Kidney glomerular epithelial cell (primary cell): Measurements from ENCODE around the gene WNT7A.

Experiments used
- DNase-seq: peaks from one replicate; lab custom pipeline; 2025; lab: John Stamatoyannopoulos, UW

WNT7A gene

DNA sequence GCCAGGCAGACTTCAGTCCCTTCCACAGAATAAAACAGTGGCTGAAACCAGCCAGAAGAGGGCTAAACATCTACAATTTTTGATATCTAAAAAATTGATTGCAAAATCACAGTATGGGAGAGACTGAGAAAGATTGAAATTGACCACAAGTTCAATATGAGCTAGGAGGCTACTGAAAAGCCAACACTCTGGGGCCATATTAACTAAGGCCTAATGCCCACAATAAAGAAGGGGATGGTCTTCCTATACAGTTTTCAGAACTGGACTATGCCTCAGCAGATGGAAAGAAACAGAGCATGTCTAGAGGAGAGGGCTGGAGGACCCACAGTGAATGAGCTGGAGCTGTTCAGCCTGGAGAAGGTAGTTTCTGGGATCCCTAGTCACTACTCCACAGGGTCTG lies 53.2 kb downstream of the WNT7A start:
- DNase-seq = no peak

GRCh38 chr3:13825821-13826220 lies 54.0 kb downstream of the WNT7A start:
- DNase-seq = no peak

- DNase-seq = no peak
These were observed 54.6 kb downstream of the WNT7A start for GRCh38 chr3:13825311-13825579.

DNA sequence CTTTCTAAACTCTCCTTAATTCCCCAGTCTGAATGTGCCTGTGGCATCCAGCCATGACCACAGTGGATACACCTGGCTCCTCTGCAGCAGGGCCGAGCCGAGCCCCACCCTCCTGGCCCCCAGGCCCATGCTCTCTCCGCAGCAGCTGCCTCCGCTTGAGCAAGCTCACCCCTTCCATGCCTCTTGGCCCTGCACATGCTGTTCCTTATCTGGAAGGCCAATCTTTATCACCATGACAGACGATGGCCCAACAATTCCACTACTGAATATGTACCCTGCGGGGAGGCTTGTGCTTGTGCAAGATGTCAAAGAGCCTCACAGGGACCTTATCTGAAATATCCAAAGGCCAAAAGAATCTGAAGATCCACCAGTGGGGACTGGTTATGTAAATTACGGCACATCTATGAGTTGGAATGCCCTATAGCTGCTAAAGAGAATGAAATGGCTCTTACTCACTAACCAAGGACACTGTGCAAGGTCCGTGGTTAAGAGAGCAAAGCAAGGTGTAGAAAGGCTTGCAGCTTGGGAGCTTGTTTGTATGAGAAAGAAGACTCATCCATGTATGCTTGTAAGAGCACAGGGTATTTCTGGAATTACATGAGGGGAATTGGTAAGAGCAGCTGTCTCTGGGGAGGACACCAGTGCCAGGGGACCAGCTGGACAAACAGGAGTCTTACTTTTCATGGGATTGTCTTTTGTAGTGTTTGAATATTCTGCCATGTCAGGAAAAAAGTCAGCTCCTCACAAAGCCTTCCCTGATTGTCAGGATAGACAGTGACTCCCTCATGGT lies 55.2 kb downstream of the WNT7A start:
- no peak for DNase-seq

DNA sequence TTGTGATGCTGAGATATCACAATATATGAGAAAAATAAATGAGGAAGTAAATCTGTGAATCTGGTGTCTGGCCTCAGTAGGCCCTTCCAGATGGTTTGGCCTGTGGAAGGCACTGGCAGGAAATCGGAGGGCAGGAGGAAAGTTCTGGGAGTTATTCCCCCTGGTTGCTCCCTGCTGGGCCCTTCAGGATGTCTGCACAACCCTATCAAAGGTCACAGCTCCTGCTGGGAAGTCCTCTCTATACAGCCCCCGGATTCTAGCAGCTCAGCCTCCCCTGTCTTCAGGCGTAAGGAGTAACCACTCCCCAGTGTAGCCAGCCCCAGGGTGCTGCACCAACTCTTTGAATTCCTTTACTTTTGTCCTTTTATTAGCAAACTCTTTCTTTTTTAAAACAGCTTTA lies 56.2 kb downstream of the WNT7A start:
- DNase-seq = no peak

DNA sequence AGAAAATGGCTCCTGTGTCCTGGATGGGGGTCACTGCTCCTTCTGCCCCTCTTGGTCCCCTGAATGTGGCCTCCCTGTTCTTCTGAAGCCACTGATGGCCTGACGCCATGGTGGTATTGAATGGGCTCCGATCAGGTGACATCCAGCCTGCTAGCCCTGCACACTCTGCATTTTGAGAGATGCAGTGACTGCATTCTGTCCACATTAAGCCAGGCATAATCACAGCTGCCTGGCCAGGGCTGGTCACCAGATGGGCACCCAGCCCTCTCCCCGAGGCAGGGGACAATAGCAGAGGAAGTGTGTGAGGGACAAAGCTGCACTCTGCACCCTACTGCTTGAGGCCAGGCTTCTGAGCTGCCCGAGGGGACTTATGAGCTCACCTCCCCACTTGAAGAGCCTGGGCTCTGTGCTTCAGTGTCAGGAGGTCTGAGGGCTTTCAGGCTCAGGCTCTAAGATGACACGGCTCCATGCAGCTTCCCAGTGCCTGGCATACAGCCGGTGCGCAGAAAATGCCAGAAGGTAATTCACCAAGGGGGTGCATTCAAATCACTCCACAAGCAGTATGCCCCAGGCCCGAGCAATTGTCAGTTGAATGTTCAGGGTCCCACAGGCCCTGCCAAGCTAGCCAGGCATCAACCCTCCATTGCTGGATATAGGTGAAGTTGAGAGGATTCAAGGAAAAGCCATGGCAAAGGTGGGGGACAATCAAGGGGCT lies 56.8 kb downstream of the WNT7A start:
- DNase-seq = no peak

- DNase-seq = no peak
These were observed 57.8 kb downstream of the WNT7A start for GRCh38 chr3:13822042-13822441.

GRCh38 chr3:13821126-13821525 lies 58.7 kb downstream of the WNT7A start:
- DNase-seq = no peak

DNA sequence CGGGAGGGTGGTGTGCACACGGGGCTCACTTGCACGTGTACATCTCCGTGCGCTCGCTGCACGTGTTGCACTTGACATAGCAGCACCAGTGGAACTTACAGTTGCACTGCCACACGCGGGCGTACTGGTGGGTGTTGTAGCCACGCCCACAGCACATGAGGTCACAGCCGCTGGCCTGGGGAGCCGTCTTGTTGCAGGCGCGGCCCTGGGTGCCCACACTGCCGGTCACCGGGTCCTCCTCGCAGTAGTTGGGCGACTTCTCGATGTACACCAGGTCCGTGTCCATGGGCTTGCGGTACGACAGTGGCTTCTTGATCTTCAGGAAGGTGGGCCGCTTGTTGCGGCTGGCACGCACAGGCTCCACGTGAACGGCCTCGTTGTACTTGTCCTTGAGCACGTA lies 61.0 kb downstream of the WNT7A start:
- DNase-seq = no peak

GRCh38 chr3:13815088-13815683 lies 64.7 kb downstream of the WNT7A start:
- DNase-seq = no peak

DNA sequence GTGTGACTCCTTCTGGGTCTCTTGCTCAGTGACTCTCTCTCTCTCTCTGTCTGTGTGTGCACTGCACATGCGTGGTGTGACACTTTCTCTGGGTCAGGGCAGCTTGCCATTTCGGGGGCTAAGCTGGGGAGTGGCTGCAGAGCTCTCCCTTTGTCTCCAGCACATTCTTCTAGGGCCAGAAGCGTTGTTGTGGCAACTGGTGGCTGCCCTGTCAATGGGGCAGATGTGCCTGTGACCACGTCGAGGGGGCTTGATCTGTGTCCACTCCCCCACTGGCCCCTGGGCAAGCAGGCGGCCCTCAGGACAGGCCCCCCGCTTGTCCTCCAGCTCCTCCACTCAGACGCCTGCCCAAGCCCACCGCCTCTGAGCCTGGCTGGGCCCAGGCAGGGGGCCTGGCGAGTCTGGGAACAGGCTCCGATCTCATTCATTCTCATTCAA lies 67.8 kb downstream of the WNT7A start:
- no peak for DNase-seq

DNA sequence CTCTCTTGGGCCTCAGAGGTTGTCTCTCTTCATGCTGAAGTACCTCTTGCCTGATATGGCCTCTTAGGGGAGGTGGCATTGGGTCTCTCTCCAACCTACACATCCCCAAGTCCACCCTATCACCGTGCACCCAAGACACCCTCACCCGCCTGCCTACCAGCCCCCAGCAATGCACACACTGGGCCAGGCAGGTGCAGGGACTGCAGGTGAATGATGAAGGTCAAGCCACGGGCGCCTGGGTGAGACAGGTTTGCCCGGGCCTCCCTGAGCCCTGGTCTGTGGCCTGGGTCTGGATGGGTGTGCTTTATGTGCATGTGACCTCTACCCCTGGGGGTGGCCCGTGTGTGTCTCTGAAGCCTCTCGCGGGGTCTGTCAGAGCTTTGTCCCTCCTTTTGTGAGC lies 68.3 kb downstream of the WNT7A start:
- no peak for DNase-seq

GRCh38 chr3:13808550-13808949 lies 71.3 kb downstream of the WNT7A start:
- no peak for DNase-seq

- no peak for DNase-seq
These were observed 78.3 kb downstream of the WNT7A start for GRCh38 chr3:13801361-13802204.

DNA sequence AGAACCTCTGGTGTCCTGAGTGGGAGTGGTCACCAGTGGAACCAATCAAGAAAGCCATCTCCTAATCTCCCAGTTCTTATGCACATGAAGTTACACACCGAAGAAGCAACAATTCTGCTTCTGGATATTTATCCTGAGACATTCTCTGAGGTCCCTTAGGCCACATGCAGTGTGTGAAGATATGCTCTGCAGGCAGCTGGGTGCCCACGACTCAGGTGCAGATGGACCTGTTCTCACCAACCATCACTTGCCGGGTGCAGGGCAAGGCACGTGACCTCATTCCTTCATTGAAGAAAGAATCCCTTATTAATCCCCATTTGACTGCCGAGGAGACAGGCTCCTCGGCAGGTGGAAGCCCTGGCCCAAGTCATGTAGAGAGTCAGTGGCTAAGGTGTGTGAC lies 79.8 kb downstream of the WNT7A start:
- no peak for DNase-seq

DNA sequence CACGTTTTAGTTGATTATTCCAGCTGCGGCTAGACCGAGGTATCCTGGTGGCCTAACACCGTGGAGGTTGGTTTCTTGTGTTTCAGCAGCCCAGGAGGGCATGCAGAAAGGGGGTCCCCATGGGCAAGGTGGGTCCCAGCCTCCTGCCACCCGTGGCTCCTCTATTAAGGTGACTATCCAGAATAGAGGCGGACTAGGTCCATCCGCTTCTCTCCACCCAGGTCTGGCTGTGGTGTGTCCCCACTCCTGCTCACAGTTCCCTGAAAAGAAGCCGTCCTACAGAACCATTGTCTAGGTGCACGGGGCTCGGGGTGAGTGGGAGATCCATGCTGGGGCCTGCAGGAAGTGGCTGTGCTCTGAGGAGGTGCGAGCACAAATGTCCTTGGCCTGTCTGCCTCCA lies 81.5 kb downstream of the WNT7A start:
- DNase-seq = no peak

DNA sequence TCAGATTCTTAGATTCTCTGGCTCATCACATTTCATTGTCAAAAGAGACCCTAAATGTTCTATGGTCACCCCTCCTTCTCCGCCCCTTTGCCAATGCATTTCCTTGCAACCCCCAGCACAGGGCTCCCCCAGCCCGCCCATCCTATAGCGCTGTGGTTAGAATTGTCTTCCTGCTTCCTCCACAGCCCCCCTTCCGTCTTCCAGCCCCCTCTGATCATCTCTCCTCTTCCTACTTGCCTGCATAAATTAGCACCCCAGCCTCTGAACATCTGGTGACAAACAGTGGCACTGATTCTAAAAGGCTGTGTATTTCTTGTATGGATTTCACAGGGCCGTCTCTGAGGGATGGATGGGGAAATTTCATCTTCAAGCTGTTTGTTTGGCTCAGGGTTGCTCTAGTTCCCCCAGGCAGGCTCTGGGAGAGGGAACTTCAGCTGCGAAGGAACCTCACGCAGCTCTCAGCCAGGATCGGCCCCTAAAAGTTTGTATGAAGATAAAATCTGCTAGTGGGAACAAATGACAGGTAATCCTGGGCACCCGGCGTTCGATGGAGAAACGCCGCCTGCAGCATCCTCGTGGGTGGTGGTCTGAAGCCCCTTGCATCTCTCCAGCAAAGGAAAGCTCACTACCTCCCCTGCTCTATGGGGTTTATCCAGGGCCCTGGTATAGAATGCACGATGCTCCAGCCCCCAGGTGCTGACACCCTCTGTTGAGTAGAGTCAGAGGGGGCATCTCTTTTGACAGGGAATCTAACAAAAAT lies 83.0 kb downstream of the WNT7A start:
- DNase-seq = no peak

DNA sequence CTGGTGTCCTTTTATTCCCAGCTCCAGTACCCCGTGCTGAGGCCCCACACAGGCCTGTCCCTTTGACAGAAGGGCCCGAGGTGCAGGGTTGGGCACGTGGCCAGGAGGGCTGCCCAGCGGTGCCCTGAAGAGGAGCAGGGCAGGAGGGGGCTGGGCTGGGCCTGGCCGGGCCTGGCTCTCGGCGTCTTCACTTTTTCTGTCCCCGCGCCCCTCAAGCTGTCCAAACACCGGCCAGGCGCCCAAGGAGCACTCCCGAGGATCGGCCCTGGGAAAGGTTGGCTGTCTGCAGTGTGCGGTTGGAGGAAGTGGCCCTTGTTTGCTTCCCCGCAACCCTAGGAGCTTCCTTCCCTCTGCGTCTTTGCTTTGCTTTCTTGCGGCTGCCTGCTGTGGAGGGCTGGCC lies 84.1 kb downstream of the WNT7A start:
- DNase-seq = no peak

DNA sequence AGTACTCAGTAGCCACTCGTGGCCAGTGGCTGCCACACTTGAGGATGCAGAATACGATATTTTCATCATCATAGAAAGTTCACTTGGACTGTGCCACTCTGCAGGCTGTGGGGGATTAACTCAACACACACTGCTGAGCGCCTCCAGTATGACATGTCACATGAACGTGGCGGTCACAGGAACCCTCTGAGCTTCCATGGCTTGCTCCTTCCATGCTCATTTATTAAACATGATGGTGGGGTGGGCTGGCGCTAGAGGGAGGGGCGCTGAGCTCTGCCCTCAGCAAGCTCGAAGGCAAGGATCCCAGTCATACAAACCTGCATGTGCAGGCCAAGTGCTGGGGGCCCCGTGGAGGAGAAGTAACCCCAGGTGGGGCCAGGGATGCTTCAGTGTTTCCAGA lies 85.5 kb downstream of the WNT7A start:
- DNase-seq = no peak

- DNase-seq = no peak
These were observed 86.4 kb downstream of the WNT7A start for GRCh38 chr3:13793451-13793850.

DNA sequence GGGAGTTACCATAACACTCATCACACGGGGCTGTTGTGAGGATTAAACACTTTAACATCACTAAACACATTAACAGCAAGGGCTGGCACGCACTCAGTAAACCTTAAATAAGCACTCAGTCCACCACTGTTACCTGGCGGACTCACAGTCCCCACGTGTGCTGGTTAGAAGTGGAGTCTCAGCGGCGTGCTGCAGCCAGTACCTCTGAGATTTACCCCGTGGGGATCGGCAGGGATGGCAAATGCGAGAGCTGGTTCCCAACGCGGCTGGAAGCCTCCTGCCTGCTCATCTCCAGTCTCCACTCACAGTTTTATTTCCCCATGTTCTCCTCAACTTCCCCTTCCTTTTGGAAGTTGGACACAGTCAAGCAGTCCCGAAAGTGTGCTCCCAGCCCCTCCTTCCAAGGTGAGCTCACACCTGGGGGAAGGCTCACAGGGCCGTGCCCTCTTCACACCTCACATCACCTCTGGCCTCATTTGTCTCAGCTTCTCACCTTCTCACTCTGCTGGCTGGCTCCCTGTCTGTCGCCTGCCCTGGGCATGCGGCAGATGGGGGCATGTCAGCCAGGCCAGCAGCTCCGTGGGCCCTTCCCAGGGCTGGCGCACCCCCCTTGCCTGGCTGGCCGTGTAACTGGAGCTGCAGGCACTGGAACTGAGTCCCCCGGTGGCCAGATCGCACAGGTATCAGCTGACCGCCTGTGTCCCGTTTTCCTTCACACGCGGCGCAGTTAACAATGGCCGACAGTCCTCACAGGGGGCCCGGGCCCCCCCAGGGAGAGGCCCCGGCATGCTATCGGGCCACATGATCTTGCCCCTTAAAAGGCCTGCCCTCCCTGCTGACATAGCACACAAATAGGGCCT lies 87.1 kb downstream of the WNT7A start:
- no peak for DNase-seq
